Panc1 (cell line): Measurements from ENCODE around the gene TJP1. TPM values are rescaled to one million over a fixed set of nuclear protein-coding genes. Genes with fewer than 3 reads are reported as not detected.

Experiments used
- ATAC-seq: fragments of 200-7000 bp; cut with Tn5 transposase; 2 replicates; pipeline ENCODE4 v1.9.1; 2020; ENCODE audit warnings: mild to moderate bottlenecking, moderate library complexity
- BruUV-seq: library from RNA; stranded (reverse); fragments of 400-500 nt; replicated peaks from 2 replicates; lab custom pipeline; 2021; lab: Mats Ljungman, UMichigan
- CTCF ChIA-PET: fragments of 300-600 bp; sonication (Branson Sonifier 250); formaldehyde crosslinking; loops from one replicate; lab custom pipeline; 2022; ENCODE audit warnings: antibody characterized with exemption; lab: Charles Lee
- POLR2A ChIA-PET: fragments of 300-600 bp; sonication (Branson Sonifier 250); formaldehyde crosslinking; loops from one replicate; lab custom pipeline; 2022; ENCODE audit warnings: antibody characterized with exemption; lab: Charles Lee
- DNase-seq: peaks from one replicate; pipeline ENCODE4 v3.0.0-alpha.2; 2010; ENCODE audit warnings: low read depth, low spot score
- H3K27ac ChIP-seq: 2 replicates; pipeline ENCODE4 v1.5.1; 2011; ENCODE audit warnings: mild to moderate bottlenecking, low read length, inconsistent platforms
- H3K27me3 ChIP-seq: fragments of 200-500 bp; sonication (Bioruptor generic); 2 replicates; pipeline ENCODE4 v1.6.0; 2014; ENCODE audit warnings: low read length, inconsistent platforms; ENCODE audit not compliant: control insufficient read depth, insufficient read depth
- H3K36me3 ChIP-seq: fragments of 200-500 bp; sonication (Bioruptor generic); 2 replicates; pipeline ENCODE4 v1.5.1; 2014; ENCODE audit warnings: inconsistent platforms, mild to moderate bottlenecking, low read length, moderate library complexity; ENCODE audit not compliant: control insufficient read depth, insufficient read depth
- H3K4me1 ChIP-seq: 2 replicates; pipeline ENCODE4 v1.5.1; 2011; ENCODE audit warnings: inconsistent platforms, mild to moderate bottlenecking, low read length, moderate library complexity; ENCODE audit not compliant: control insufficient read depth, insufficient read depth
- H3K4me3 ChIP-seq, 2 experiments: 2 replicates each; pipeline ENCODE4 v1.5.1; 2011 to 2012; ENCODE audit warnings: low read depth in 2 of 2, low read length in 2 of 2, mild to moderate bottlenecking in 2 of 2, inconsistent platforms in 1 of 2, moderate library complexity in 1 of 2
- H3K9me3 ChIP-seq: fragments of 200-500 bp; sonication (Bioruptor generic); 2 replicates; pipeline ENCODE4 v1.5.1; 2014; ENCODE audit warnings: low read depth, mild to moderate bottlenecking, inconsistent platforms, low read length, moderate library complexity; ENCODE audit not compliant: control insufficient read depth, insufficient read depth
- POLR2AphosphoS5 ChIP-seq: IDR thresholded peaks from 2 replicates; pipeline ENCODE4 v1.6.1; 2012; ENCODE audit warnings: mild to moderate bottlenecking, low read depth, low read length, moderate library complexity
- SIN3A ChIP-seq: IDR thresholded peaks from 2 replicates; pipeline ENCODE4 v1.6.1; 2012; ENCODE audit warnings: low read depth, mild to moderate bottlenecking, low read length, moderate library complexity, borderline replicate concordance; ENCODE audit not compliant: insufficient read depth
- TCF7L2 ChIP-seq: IDR thresholded peaks from 2 replicates; pipeline ENCODE4 v1.6.1; 2011; ENCODE audit warnings: mild to moderate bottlenecking, low read depth, low read length, inconsistent platforms
- in situ Hi-C: cut with HindIII; loops from 2 replicates; pipeline ENCODE4 v1.10.0; 2016; ENCODE audit warnings: low sequenced_read_pairs, low pct_unique_long_range_greater_than_20kb
- intact Hi-C: fragments of 100-400 bp; cut with micrococcal nuclease; formaldehyde crosslinking; loops from one replicate; pipeline ENCODE4 v1.10.0; 2022; ENCODE audit not compliant: unreplicated experiment
- total RNA-seq: library from RNA; stranded (reverse); gene quantifications from one replicate; pipeline ENCODE4 v1.2.1, GENCODE V29; 2021; ENCODE audit not compliant: unreplicated experiment
- TF ChIP-seq, protein P1 (sequence below), 2 experiments: IDR thresholded peaks; 2 replicates each; pipeline ENCODE4 v1.6.1; 2011 to 2012; ENCODE audit warnings: low read depth in 2 of 2, control low read depth in 1 of 2, low read length in 1 of 2, mild to moderate bottlenecking in 1 of 2, moderate library complexity in 1 of 2; ENCODE audit not compliant: insufficient read depth in 1 of 2
- TF ChIP-seq, protein P2 (sequence below): fragments of 450-650 bp; IDR thresholded peaks from 2 replicates; pipeline ENCODE4 v1.5.1; 2017; ENCODE audit warnings: mild to moderate bottlenecking

The TJP1 gene
- total RNA-seq, 1 experiment from 2014 or later, result 79.1 TPM

DNA sequence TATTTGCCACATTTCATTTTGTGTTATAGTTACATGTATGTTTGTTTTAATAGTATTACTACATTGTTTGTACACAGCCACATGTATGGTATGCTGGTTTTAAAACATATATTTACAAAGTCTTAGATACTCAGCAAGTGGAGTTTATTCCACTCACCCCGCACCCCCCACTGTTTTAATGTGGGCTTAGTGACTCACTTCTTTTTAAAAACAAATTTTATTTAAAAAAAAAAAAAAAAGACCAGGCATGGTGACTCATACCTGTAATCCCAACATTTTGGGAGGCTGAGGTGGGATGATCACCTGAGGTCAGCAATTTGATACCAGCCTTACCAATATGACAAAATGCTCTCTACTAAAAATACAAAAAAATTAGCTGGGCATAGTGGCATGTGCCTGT lies 26.9 kb upstream of the TJP1 start:
- H3K36me3 ChIP-seq, result no peaks in the 10 kb centered on the region
- TF ChIP-seq TCF7L2 (no peak), POLR2AphosphoS5 (no peak), SIN3A (no peak)
- TF ChIP-seq, protein P1, sequence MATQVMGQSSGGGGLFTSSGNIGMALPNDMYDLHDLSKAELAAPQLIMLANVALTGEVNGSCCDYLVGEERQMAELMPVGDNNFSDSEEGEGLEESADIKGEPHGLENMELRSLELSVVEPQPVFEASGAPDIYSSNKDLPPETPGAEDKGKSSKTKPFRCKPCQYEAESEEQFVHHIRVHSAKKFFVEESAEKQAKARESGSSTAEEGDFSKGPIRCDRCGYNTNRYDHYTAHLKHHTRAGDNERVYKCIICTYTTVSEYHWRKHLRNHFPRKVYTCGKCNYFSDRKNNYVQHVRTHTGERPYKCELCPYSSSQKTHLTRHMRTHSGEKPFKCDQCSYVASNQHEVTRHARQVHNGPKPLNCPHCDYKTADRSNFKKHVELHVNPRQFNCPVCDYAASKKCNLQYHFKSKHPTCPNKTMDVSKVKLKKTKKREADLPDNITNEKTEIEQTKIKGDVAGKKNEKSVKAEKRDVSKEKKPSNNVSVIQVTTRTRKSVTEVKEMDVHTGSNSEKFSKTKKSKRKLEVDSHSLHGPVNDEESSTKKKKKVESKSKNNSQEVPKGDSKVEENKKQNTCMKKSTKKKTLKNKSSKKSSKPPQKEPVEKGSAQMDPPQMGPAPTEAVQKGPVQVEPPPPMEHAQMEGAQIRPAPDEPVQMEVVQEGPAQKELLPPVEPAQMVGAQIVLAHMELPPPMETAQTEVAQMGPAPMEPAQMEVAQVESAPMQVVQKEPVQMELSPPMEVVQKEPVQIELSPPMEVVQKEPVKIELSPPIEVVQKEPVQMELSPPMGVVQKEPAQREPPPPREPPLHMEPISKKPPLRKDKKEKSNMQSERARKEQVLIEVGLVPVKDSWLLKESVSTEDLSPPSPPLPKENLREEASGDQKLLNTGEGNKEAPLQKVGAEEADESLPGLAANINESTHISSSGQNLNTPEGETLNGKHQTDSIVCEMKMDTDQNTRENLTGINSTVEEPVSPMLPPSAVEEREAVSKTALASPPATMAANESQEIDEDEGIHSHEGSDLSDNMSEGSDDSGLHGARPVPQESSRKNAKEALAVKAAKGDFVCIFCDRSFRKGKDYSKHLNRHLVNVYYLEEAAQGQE (IDR thresholded peaks at IDR 0.05; ENCODE audit: insufficient read depth in 1 of 2, low read depth in 2 of 2, low read length in 1 of 2), result no peak
- TF ChIP-seq, protein P2, sequence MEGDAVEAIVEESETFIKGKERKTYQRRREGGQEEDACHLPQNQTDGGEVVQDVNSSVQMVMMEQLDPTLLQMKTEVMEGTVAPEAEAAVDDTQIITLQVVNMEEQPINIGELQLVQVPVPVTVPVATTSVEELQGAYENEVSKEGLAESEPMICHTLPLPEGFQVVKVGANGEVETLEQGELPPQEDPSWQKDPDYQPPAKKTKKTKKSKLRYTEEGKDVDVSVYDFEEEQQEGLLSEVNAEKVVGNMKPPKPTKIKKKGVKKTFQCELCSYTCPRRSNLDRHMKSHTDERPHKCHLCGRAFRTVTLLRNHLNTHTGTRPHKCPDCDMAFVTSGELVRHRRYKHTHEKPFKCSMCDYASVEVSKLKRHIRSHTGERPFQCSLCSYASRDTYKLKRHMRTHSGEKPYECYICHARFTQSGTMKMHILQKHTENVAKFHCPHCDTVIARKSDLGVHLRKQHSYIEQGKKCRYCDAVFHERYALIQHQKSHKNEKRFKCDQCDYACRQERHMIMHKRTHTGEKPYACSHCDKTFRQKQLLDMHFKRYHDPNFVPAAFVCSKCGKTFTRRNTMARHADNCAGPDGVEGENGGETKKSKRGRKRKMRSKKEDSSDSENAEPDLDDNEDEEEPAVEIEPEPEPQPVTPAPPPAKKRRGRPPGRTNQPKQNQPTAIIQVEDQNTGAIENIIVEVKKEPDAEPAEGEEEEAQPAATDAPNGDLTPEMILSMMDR, result no peak
- intact Hi-C loops (no loop called here), in situ Hi-C loops (no loop called here)
- H3K4me1 ChIP-seq, result no peaks in the 10 kb centered on the region
- DNase-seq (no peak), ATAC-seq (no peak)
- no peak overlapping the region for H3K4me3 ChIP-seq
- H3K9me3 ChIP-seq, result no peaks in the 10 kb centered on the region
- CTCF ChIA-PET, result no interaction called here
- POLR2A ChIA-PET, result no interaction called here
- no TSS peak for BruUV-seq
- H3K27ac ChIP-seq, result no peak overlapping the region
- no peaks in the 10 kb centered on the region for H3K27me3 ChIP-seq

DNA sequence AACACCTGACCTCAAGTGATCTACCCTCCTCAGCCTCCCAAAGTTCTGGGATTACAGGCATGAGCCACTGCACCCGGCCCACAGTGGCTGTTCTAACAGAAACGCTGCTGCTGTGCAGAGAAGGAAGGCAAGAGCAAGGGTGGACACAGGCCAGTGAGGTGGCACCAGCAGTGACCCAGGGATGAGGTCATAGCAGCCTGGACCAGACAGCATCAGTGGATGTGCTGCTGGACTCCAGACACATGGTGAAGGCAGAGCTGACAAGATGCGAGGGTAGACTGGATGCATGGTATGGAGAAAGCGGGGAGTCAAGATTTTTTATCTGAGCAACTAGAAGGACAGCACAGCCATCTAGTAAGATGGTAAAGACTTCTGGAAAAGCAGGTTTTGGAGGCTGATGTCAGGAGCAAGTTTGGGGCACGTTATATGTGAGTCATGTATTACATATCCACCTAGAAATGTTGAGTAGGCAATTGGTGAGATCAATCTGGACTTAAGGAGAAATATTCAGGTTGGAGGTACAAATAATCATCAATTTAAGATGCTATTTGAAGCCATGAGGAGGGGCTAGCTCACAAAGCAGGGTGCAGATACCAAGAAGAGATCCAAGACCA lies 22.1 kb upstream of the TJP1 start:
- Histone ChIP-seq H3K4me3 (no peak overlapping the region), H3K27ac (no peak overlapping the region), H3K4me1 (no peaks in the 10 kb centered on the region), H3K9me3 (no peaks in the 10 kb centered on the region), H3K27me3 (no peaks in the 10 kb centered on the region; the same call in 1 of the 2 replicates), H3K36me3 (no peaks in the 10 kb centered on the region)
- no peak for DNase-seq
- ChIA-PET CTCF (no interaction called here), POLR2A (no interaction called here)
- in situ Hi-C loops (no loop called here), intact Hi-C loops (no loop called here)
- BruUV-seq, result no TSS peak
- no peak for ATAC-seq
- TF ChIP-seq, protein P1 (IDR thresholded peaks at IDR 0.05; ENCODE audit: insufficient read depth in 1 of 2, low read depth in 2 of 2, low read length in 1 of 2), result no peak
- TF ChIP-seq POLR2AphosphoS5 (no peak), TCF7L2 (no peak), SIN3A (no peak)
- TF ChIP-seq, protein P2, result no peak
